Osteocyte (in vitro differentiated cells): ENCODE measurements around the gene CLNS1A. TPM values are rescaled to one million over a fixed set of nuclear protein-coding genes. Genes with fewer than 3 reads are reported as not detected.

Experiments
- DNase-seq: peaks from one replicate; pipeline ENCODE4 v3.0.0; 2021; ENCODE audit warnings: mixed read lengths; ENCODE audit not compliant: unreplicated experiment; ENCODE audit errors: extremely low spot score
- H3K27ac Mint-ChIP-seq: one replicate; pipeline ENCODE4 v1.8.0; 2021; ENCODE audit warnings: mild to moderate bottlenecking, mixed read lengths; ENCODE audit not compliant: unreplicated experiment
- H3K27me3 Mint-ChIP-seq: one replicate; pipeline ENCODE4 v1.8.0; 2021; ENCODE audit warnings: mixed read lengths; ENCODE audit not compliant: unreplicated experiment
- H3K36me3 Mint-ChIP-seq: one replicate; pipeline ENCODE4 v1.8.0; 2021; ENCODE audit warnings: mixed read lengths; ENCODE audit not compliant: unreplicated experiment
- H3K4me1 Mint-ChIP-seq: one replicate; pipeline ENCODE4 v1.8.0; 2021; ENCODE audit warnings: mixed read lengths; ENCODE audit not compliant: unreplicated experiment
- H3K4me3 Mint-ChIP-seq: one replicate; pipeline ENCODE4 v1.8.0; 2021; ENCODE audit warnings: mild to moderate bottlenecking, moderate library complexity, mixed read lengths; ENCODE audit not compliant: unreplicated experiment
- H3K9me3 Mint-ChIP-seq: one replicate; pipeline ENCODE4 v1.8.0; 2021; ENCODE audit warnings: mixed read lengths; ENCODE audit not compliant: unreplicated experiment
- total RNA-seq: library from RNA; stranded (reverse); gene quantifications from 2 replicates; pipeline ENCODE4 v1.2.1, GENCODE V29; 2021
- TF ChIP-seq, protein P1 (sequence below): fragments of 200-600 bp; sonication (generic); IDR thresholded peaks from 2 replicates; pipeline ENCODE4 v1.5.0; 2021; ENCODE audit warnings: antibody characterized with exemption, mild to moderate bottlenecking, moderate library complexity

Gene CLNS1A
- total RNA-seq, 1 donor from 2014 or later, result 88.0 TPM

DNA sequence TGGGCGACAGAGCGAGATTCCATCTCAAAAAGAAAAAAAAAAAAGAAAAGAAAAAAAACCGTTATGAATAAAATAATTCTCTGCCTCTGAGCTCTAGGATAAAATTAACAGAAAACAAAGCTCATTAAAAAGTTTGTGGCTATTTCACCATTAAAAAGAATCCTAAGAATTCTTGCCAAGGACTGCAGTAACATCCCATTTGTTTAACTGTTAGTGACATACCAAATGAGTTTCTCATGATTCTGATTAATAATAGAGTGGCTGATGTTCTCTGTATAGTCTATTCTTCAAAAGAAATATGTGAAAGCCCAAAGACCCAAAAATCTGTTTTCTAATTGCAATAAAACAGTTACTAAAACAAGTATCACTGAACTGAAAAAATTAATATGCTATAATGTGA, 19.7 kb downstream of the CLNS1A start:
- Mint-ChIP-seq H3K4me3 (no peak overlapping the region), H3K9me3 (no peaks in the 10 kb centered on the region), H3K36me3 (peaks cover 36% of the 10 kb centered on the region), H3K4me1 (no peaks in the 10 kb centered on the region), H3K27me3 (no peaks in the 10 kb centered on the region), H3K27ac (no peak overlapping the region)
- TF ChIP-seq, protein P1, sequence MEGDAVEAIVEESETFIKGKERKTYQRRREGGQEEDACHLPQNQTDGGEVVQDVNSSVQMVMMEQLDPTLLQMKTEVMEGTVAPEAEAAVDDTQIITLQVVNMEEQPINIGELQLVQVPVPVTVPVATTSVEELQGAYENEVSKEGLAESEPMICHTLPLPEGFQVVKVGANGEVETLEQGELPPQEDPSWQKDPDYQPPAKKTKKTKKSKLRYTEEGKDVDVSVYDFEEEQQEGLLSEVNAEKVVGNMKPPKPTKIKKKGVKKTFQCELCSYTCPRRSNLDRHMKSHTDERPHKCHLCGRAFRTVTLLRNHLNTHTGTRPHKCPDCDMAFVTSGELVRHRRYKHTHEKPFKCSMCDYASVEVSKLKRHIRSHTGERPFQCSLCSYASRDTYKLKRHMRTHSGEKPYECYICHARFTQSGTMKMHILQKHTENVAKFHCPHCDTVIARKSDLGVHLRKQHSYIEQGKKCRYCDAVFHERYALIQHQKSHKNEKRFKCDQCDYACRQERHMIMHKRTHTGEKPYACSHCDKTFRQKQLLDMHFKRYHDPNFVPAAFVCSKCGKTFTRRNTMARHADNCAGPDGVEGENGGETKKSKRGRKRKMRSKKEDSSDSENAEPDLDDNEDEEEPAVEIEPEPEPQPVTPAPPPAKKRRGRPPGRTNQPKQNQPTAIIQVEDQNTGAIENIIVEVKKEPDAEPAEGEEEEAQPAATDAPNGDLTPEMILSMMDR, result no peak
- DNase-seq, result no peak

- Mint-ChIP-seq H3K27me3 (no peaks in the 10 kb centered on the region), H3K4me3 (no peak overlapping the region), H3K4me1 (no peaks in the 10 kb centered on the region), H3K9me3 (no peaks in the 10 kb centered on the region), H3K36me3 (peaks cover 25% of the 10 kb centered on the region), H3K27ac (no peak overlapping the region)
- TF ChIP-seq, protein P1, result no peak
- DNase-seq, result no peak
These were observed 25.7 kb downstream of the CLNS1A start for GRCh38 chr11:77611921-77612320.

GRCh38 chr11:77609234-77609633, 28.4 kb downstream of the CLNS1A start:
- no peak overlapping the region for H3K4me3 Mint-ChIP-seq
- TF ChIP-seq, protein P1, result no peak
- H3K9me3 Mint-ChIP-seq, result no peaks in the 10 kb centered on the region

DNA sequence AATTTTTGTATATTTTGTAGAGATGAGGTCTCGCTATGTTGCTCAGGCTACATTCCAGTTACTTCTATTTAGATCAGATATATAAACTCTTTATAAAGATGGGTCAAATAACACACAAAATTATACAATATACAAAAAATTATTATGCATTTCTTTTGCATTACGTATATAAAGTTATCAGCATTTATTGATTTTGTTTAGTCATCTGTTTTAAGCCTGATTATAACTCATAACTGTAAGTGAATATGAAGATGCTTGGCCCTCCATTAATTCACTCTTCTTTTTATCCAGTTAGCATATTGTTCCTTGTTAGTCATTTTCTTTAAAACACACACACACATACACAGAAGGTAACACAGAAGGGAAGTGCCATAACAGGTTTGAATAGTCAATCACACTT, 33.3 kb downstream of the CLNS1A start:
- no peaks in the 10 kb centered on the region for H3K27me3 Mint-ChIP-seq
- DNase-seq, result no peak
- no peak overlapping the region for H3K4me3 Mint-ChIP-seq
- peaks cover 5% of the 10 kb centered on the region for H3K36me3 Mint-ChIP-seq
- no peaks in the 10 kb centered on the region for H3K9me3 Mint-ChIP-seq
- TF ChIP-seq, protein P1, result no peak
- H3K27ac Mint-ChIP-seq, result no peak overlapping the region
- H3K4me1 Mint-ChIP-seq, result peaks cover 9% of the 10 kb centered on the region

More at GRCh38 chr11:77609234-77609633, 28.4 kb downstream of the CLNS1A start:
- H3K27me3 Mint-ChIP-seq, result no peaks in the 10 kb centered on the region
- H3K27ac Mint-ChIP-seq, result no peak overlapping the region
- H3K36me3 Mint-ChIP-seq, result peaks cover 14% of the 10 kb centered on the region
- no peak for DNase-seq
- H3K4me1 Mint-ChIP-seq, result no peaks in the 10 kb centered on the region

DNA sequence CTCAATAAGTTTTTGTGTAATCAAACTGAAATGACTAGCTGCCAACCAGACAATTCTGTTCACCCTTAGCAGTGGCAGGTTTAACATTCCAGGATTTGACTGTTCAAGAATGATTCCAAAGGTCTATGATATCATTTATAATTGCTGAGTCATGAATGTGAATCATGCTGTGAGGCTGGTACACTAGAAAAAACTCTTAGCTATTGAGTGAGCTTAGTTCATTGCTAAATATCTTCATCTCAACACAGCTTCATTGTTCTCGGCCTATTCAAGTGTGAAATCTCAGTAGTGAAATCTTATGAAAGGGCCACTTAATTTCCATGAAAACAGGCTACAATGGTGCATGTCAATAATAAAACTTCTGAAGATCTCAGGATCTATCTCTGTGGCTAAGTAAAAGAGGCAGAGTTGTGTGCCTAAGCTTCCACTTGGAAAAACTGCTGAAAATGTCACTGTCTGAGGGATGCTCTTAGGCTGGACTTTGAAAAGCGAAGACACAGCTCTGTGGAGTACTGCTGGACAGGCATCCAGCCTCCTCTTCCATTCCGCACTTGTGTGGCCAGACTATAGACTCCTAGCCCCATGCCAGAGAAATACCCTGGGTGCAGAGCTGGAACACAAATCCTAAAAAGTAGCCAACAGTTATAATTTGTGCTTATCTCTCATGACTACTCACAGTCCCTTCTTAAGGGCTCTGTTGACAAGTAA, 35.1 kb downstream of the CLNS1A start:
- Mint-ChIP-seq H3K36me3 (peaks cover 8% of the 10 kb centered on the region), H3K9me3 (no peaks in the 10 kb centered on the region), H3K4me1 (peaks cover 9% of the 10 kb centered on the region), H3K4me3 (no peak overlapping the region), H3K27me3 (no peaks in the 10 kb centered on the region), H3K27ac (peak overlapping the region; percentile 71)
- DNase-seq, result no peak
- TF ChIP-seq, protein P1, result no peak
